H9 (cell line): Measurements from ENCODE around the gene DDX39A. TPM values are rescaled to one million over a fixed set of nuclear protein-coding genes. Genes with fewer than 3 reads are reported as not detected.

Experiments used
- DNase-seq: peaks from one replicate; pipeline ENCODE4 v3.0.0-alpha.2; 2017
- H2AFZ ChIP-seq: one replicate; pipeline ENCODE4 v1.6.1; 2013; ENCODE audit warnings: mild to moderate bottlenecking, low read length, control low read depth, moderate library complexity
- H2AK5ac ChIP-seq: 2 replicates; pipeline ENCODE4 v1.6.1; 2013; ENCODE audit warnings: low read length, control low read depth, mixed read lengths; ENCODE audit not compliant: insufficient read length
- H2BK120ac ChIP-seq: one replicate; pipeline ENCODE4 v1.6.1; 2013; ENCODE audit warnings: low read depth, mild to moderate bottlenecking, low read length, control low read depth, inconsistent platforms; ENCODE audit not compliant: poor library complexity, severe bottlenecking
- H2BK12ac ChIP-seq: 2 replicates; pipeline ENCODE4 v1.6.1; 2013; ENCODE audit warnings: low read length, control low read depth, mixed read lengths, low read depth; ENCODE audit not compliant: insufficient read length
- H2BK15ac ChIP-seq: 2 replicates; pipeline ENCODE4 v1.6.1; 2013; ENCODE audit warnings: low read depth, low read length, control low read depth
- H2BK20ac ChIP-seq: one replicate; pipeline ENCODE4 v1.6.1; 2013; ENCODE audit warnings: low read depth, mild to moderate bottlenecking, low read length, control low read depth, inconsistent platforms; ENCODE audit not compliant: poor library complexity, severe bottlenecking
- H2BK5ac ChIP-seq: 2 replicates; pipeline ENCODE4 v1.6.1; 2013; ENCODE audit warnings: low read length, control low read depth, mixed read lengths; ENCODE audit not compliant: insufficient read length
- H3K14ac ChIP-seq: 2 replicates; pipeline ENCODE4 v1.6.1; 2013; ENCODE audit warnings: low read length, control low read depth; ENCODE audit not compliant: insufficient read depth
- H3K18ac ChIP-seq: 2 replicates; pipeline ENCODE4 v1.6.1; 2013; ENCODE audit warnings: low read depth, mild to moderate bottlenecking, mixed read lengths, low read length, control low read depth; ENCODE audit not compliant: insufficient read length
- H3K23ac ChIP-seq: 2 replicates; pipeline ENCODE4 v1.6.1; 2013; ENCODE audit warnings: low read length, control low read depth, mixed read lengths, low read depth; ENCODE audit not compliant: insufficient read length
- H3K23me2 ChIP-seq: 2 replicates; pipeline ENCODE4 v1.6.1; 2013; ENCODE audit warnings: low read depth, mild to moderate bottlenecking, mixed read lengths, low read length, control low read depth; ENCODE audit not compliant: insufficient read length, poor library complexity, severe bottlenecking
- H3K27ac ChIP-seq: 2 replicates; pipeline ENCODE4 v1.5.1; 2013; ENCODE audit warnings: low read length, control low read depth, mixed read lengths, low read depth; ENCODE audit not compliant: insufficient read length
- H3K27me3 ChIP-seq: 2 replicates; pipeline ENCODE4 v1.6.1; 2013; ENCODE audit warnings: low read length, control low read depth, inconsistent platforms; ENCODE audit not compliant: insufficient read depth
- H3K4ac ChIP-seq: 2 replicates; pipeline ENCODE4 v1.6.1; 2013; ENCODE audit warnings: low read depth, mild to moderate bottlenecking, control low read depth, inconsistent platforms, low read length, moderate library complexity
- H3K4me1 ChIP-seq: 2 replicates; pipeline ENCODE4 v1.6.1; 2013; ENCODE audit warnings: low read length, control low read depth, inconsistent platforms; ENCODE audit not compliant: insufficient read depth
- H3K4me2 ChIP-seq: 2 replicates; pipeline ENCODE4 v1.6.1; 2013; ENCODE audit warnings: low read length, control low read depth, mixed read lengths; ENCODE audit not compliant: insufficient read length, insufficient read depth
- H3K56ac ChIP-seq: 2 replicates; pipeline ENCODE4 v1.6.1; 2013; ENCODE audit warnings: low read depth, mild to moderate bottlenecking, mixed read lengths, low read length, control low read depth; ENCODE audit not compliant: insufficient read length
- H3K79me1 ChIP-seq: 2 replicates; pipeline ENCODE4 v1.6.1; 2013; ENCODE audit warnings: low read depth, mild to moderate bottlenecking, moderate library complexity, low read length, control low read depth, inconsistent platforms; ENCODE audit not compliant: insufficient read depth, poor library complexity, severe bottlenecking
- H3K79me2 ChIP-seq: 2 replicates; pipeline ENCODE4 v1.6.1; 2013; ENCODE audit warnings: low read length, control low read depth, inconsistent platforms; ENCODE audit not compliant: insufficient read depth
- H3K9ac ChIP-seq: 2 replicates; pipeline ENCODE4 v1.6.1; 2013; ENCODE audit warnings: low read length, control low read depth, mixed read lengths; ENCODE audit not compliant: insufficient read length; ENCODE audit errors: extremely low read depth
- H3K9me3 ChIP-seq: one replicate; pipeline ENCODE4 v1.6.1; 2013; ENCODE audit warnings: low read depth, low read length, inconsistent platforms; ENCODE audit not compliant: control insufficient read depth
- H3T11ph ChIP-seq: one replicate; pipeline ENCODE4 v1.6.1; 2013; ENCODE audit warnings: mild to moderate bottlenecking, low read length, control low read depth, inconsistent platforms
- H4K20me1 ChIP-seq: one replicate; pipeline ENCODE4 v1.6.1; 2013; ENCODE audit not compliant: control insufficient read depth, insufficient read length, insufficient read depth
- H4K5ac ChIP-seq: 2 replicates; pipeline ENCODE4 v1.6.1; 2013; ENCODE audit warnings: low read depth, mild to moderate bottlenecking, mixed read lengths, low read length, control low read depth; ENCODE audit not compliant: insufficient read length
- H4K8ac ChIP-seq: replicated peaks from 2 replicates; pipeline ENCODE4 v1.6.1; 2013; ENCODE audit warnings: low read length, control low read depth, mixed read lengths, low read depth; ENCODE audit not compliant: insufficient read length
- H4K91ac ChIP-seq: 2 replicates; pipeline ENCODE4 v1.6.1; 2013; ENCODE audit warnings: low read depth, mild to moderate bottlenecking, moderate library complexity, mixed read lengths, low read length, control low read depth; ENCODE audit not compliant: insufficient read length
- H3K27ac Mint-ChIP-seq, 3 experiments: 2 replicates in 2 of 3; 3 replicates in 1 of 3; pipeline ENCODE4 v1.8.0; 2020 to 2021; ENCODE audit warnings: mixed read lengths in 3 of 3, mild to moderate bottlenecking in 1 of 3, moderate library complexity in 1 of 3
- H3K27me3 Mint-ChIP-seq: 2 replicates; pipeline ENCODE4 v1.8.0; 2021; ENCODE audit warnings: low read depth, mild to moderate bottlenecking, moderate library complexity, mixed read lengths
- H3K36me3 Mint-ChIP-seq, 3 experiments: 2 replicates in 2 of 3; 3 replicates in 1 of 3; pipeline ENCODE4 v1.8.0; 2020 to 2021; ENCODE audit warnings: low read depth in 3 of 3, mixed read lengths in 3 of 3; ENCODE audit not compliant: insufficient read depth in 1 of 3
- H3K4me1 Mint-ChIP-seq, 2 experiments: 2 replicates each; pipeline ENCODE4 v1.8.0; 2020; ENCODE audit warnings: mixed read lengths in 2 of 2
- H3K4me3 Mint-ChIP-seq, 2 experiments: 2 replicates in 1 of 2; 3 replicates in 1 of 2; pipeline ENCODE4 v1.8.0; 2020 to 2021; ENCODE audit warnings: mild to moderate bottlenecking in 2 of 2, mixed read lengths in 2 of 2, moderate library complexity in 1 of 2
- H3K9me3 Mint-ChIP-seq, 2 experiments: 2 replicates in 1 of 2; 3 replicates in 1 of 2; pipeline ENCODE4 v1.8.0; 2020; ENCODE audit warnings: mild to moderate bottlenecking in 2 of 2, mixed read lengths in 2 of 2, moderate library complexity in 1 of 2
- CTCF ChIP-seq: fragments of 200-600 bp; sonication (generic); conservative IDR thresholded peaks from 3 replicates; pipeline ENCODE4 v1.8.0; 2021; ENCODE audit warnings: antibody characterized with exemption, mild to moderate bottlenecking
- WGBS: extraction: QIAGEN DNeasy Blood & Tissue Kit; methylation state at CpG from one replicate; pipeline ENCODE4 v1.1.7; 2013; ENCODE audit warnings: missing lambda C conversion rate, low lambda C conversion rate, mixed read lengths; ENCODE audit not compliant: insufficient read length; ENCODE audit errors: extremely low coverage; 5-methylcytosine and 5-hydroxymethylcytosine counted together
- total RNA-seq: library from RNA; stranded (reverse); gene quantifications from 2 replicates; pipeline ENCODE4 v1.2.1, GENCODE V29; 2021

DDX39A gene
- total RNA-seq, 1 experiment from 2014 or later = 137 TPM

DNA sequence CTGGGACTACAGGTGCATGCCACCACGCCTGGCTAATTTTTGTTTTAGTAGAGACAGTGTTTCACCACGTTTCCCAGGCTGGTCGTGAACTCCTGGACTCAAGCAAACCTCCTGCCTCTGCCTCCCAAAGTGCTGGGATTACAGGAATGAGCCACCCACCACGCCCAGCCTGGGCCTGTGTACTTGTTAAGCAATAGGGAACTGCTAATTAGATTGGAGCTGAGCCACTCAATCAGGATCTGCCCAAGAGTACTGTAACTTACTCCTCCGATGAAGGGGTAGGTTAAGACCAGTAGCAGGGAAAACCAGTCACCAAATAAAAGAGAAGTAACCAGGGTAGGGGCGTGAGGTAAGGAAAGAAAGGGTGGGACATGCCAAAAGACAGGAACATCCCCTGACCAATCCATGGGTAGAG lies 2.3 kb downstream of the DDX39A start:
- H2BK120ac ChIP-seq = no peak overlapping the region
- DNase-seq = no peak
- H4K91ac ChIP-seq = no peak overlapping the region
- H2BK12ac ChIP-seq = no peak overlapping the region
- no peak overlapping the region for H3K23ac ChIP-seq
- no peaks in the 10 kb centered on the region for H3K4me1 ChIP-seq
- H3K4me3 Mint-ChIP-seq = peak overlapping the region; percentile 66 to 99
- H3K4ac ChIP-seq = no peak overlapping the region
- no peaks in the 10 kb centered on the region for H4K20me1 ChIP-seq
- H3K9me3 ChIP-seq = no peaks in the 10 kb centered on the region
- H3T11ph ChIP-seq = no peak overlapping the region
- H2BK5ac ChIP-seq = no peak overlapping the region
- H2BK20ac ChIP-seq = no peak overlapping the region
- no peaks in the 10 kb centered on the region for H3K27me3 Mint-ChIP-seq
- H3K14ac ChIP-seq = no peak overlapping the region
- WGBS = no CpG with 5 or more reads among the region's 6 CpGs
- peaks cover 43% of the 10 kb centered on the region for H3K79me2 ChIP-seq
- H3K9me3 Mint-ChIP-seq = no peaks in the 10 kb centered on the region
- peaks cover 5% of the 10 kb centered on the region for H3K79me1 ChIP-seq
- no peak overlapping the region for H3K18ac ChIP-seq
- peaks cover 25 to 43% (median 40%) of the 10 kb centered on the region in 3 experiments for H3K36me3 Mint-ChIP-seq
- H3K27ac ChIP-seq = no peak overlapping the region
- H3K27me3 ChIP-seq = no peaks in the 10 kb centered on the region
- no peak overlapping the region for H3K56ac ChIP-seq
- H3K9ac ChIP-seq = peak overlapping the region; percentile 25
- no peak overlapping the region for H2BK15ac ChIP-seq
- no peak overlapping the region for H4K5ac ChIP-seq
- peaks cover 3% of the 10 kb centered on the region for H3K23me2 ChIP-seq
- no peak overlapping the region for H2AK5ac ChIP-seq
- no peak overlapping the region for H3K4me2 ChIP-seq
- no peak overlapping the region for H4K8ac ChIP-seq
- no peak for TF ChIP-seq CTCF
- H2AFZ ChIP-seq = no peak overlapping the region
- peaks cover 27 to 42% of the 10 kb centered on the region in 2 experiments for H3K4me1 Mint-ChIP-seq
- peak overlapping the region in 1 of 3 experiments; percentile 46; a peak in 1 of 7 replicates for H3K27ac Mint-ChIP-seq
